GM23338 (cell line): ENCODE data around the gene MYO5B. TPM values are rescaled to one million over a fixed set of nuclear protein-coding genes. Genes with fewer than 3 reads are reported as not detected.

Source experiments
- ATAC-seq: fragments of 200-7000 bp; cut with Tn5 transposase; 3 replicates; pipeline ENCODE4 v1.9.1; 2020
- DNase-seq: peaks from one replicate; pipeline ENCODE4 v3.0.0-alpha.2; 2015; ENCODE audit warnings: low spot score
- H2AFZ ChIP-seq: fragments of 200-600 bp; sonication (generic); 2 replicates; pipeline ENCODE4 v1.8.0; 2016; ENCODE audit warnings: antibody characterized with exemption, mild to moderate bottlenecking, moderate library complexity
- H3F3A ChIP-seq: fragments of 200-600 bp; sonication (generic); replicated peaks from 2 replicates; pipeline ENCODE4 v1.8.0; 2017; ENCODE audit warnings: antibody characterized with exemption, mixed run types, low read depth
- H3K27ac ChIP-seq: fragments of 200-600 bp; sonication (generic); 2 replicates; pipeline ENCODE4 v1.6.1; 2016; ENCODE audit warnings: low read depth
- H3K27me3 ChIP-seq: fragments of 200-600 bp; sonication (generic); 2 replicates; pipeline ENCODE4 v1.8.0; 2016; ENCODE audit warnings: mild to moderate bottlenecking, mixed run types, moderate library complexity; ENCODE audit not compliant: insufficient read depth
- H3K36me3 ChIP-seq: fragments of 200-600 bp; sonication (generic); 2 replicates; pipeline ENCODE4 v1.8.0; 2016; ENCODE audit warnings: mild to moderate bottlenecking; ENCODE audit not compliant: insufficient read depth
- H3K4me1 ChIP-seq: fragments of 200-600 bp; sonication (generic); 2 replicates; pipeline ENCODE4 v1.8.0; 2016; ENCODE audit warnings: mild to moderate bottlenecking, moderate library complexity; ENCODE audit not compliant: insufficient read depth
- H3K4me2 ChIP-seq: fragments of 200-600 bp; sonication (generic); 2 replicates; pipeline ENCODE4 v1.7.1; 2017; ENCODE audit warnings: mixed run types
- H3K4me3 ChIP-seq: fragments of 200-600 bp; sonication (generic); 2 replicates; pipeline ENCODE4 v1.6.1; 2016; ENCODE audit warnings: mixed run types
- H3K79me2 ChIP-seq: fragments of 200-600 bp; sonication (generic); replicated peaks from 2 replicates; pipeline ENCODE4 v1.8.0; 2017; ENCODE audit warnings: mild to moderate bottlenecking; ENCODE audit not compliant: insufficient read depth
- H3K9me2 ChIP-seq: fragments of 200-600 bp; sonication (generic); 2 replicates; pipeline ENCODE4 v1.8.0; 2017; ENCODE audit not compliant: insufficient read depth
- H4K20me1 ChIP-seq: fragments of 200-600 bp; sonication (generic); replicated peaks from 2 replicates; pipeline ENCODE4 v1.8.0; 2017; ENCODE audit warnings: mild to moderate bottlenecking; ENCODE audit not compliant: insufficient read depth
- H3K27ac Mint-ChIP-seq: 2 replicates; pipeline ENCODE4 v1.8.0; 2020; ENCODE audit warnings: inconsistent platforms, mild to moderate bottlenecking, moderate library complexity, mixed read lengths
- H3K27me3 Mint-ChIP-seq: 3 replicates; pipeline ENCODE4 v1.8.0; 2022; ENCODE audit warnings: low read depth, mild to moderate bottlenecking, moderate library complexity, mixed read lengths, inconsistent platforms; ENCODE audit not compliant: insufficient read depth, poor library complexity
- H3K36me3 Mint-ChIP-seq: 3 replicates; pipeline ENCODE4 v1.8.0; 2021; ENCODE audit warnings: low read depth, mild to moderate bottlenecking, inconsistent platforms, moderate library complexity, mixed read lengths
- H3K4me1 Mint-ChIP-seq: 3 replicates; pipeline ENCODE4 v1.8.0; 2020; ENCODE audit warnings: mild to moderate bottlenecking, inconsistent platforms, mixed read lengths
- H3K4me3 Mint-ChIP-seq: 3 replicates; pipeline ENCODE4 v1.8.0; 2021; ENCODE audit warnings: moderate library complexity, mild to moderate bottlenecking, inconsistent platforms, mixed read lengths
- H3K9me3 Mint-ChIP-seq: 3 replicates; pipeline ENCODE4 v1.8.0; 2020; ENCODE audit warnings: moderate library complexity, mild to moderate bottlenecking, inconsistent platforms, mixed read lengths
- CREB1 ChIP-seq: fragments of 250-450 bp; sonication (Bioruptor Pico); IDR thresholded peaks from 2 replicates; pipeline ENCODE4 v1.5.0; 2020; ENCODE audit warnings: low read depth, mild to moderate bottlenecking, moderate library complexity
- EZH2 ChIP-seq: fragments of 200-600 bp; sonication (generic); IDR thresholded peaks from one replicate; pipeline ENCODE4 v1.8.0; 2017; ENCODE audit warnings: antibody characterized with exemption, mild to moderate bottlenecking, low read depth; ENCODE audit not compliant: unreplicated experiment
- EZH2phosphoT487 ChIP-seq: fragments of 200-600 bp; sonication (generic); IDR thresholded peaks from one replicate; pipeline ENCODE4 v1.8.1; 2018; ENCODE audit warnings: antibody characterized with exemption; ENCODE audit not compliant: unreplicated experiment
- JUNB ChIP-seq: IDR thresholded peaks from one replicate; pipeline ENCODE4 v1.6.1; 2016; ENCODE audit warnings: antibody characterized with exemption; ENCODE audit not compliant: unreplicated experiment
- NANOG ChIP-seq: IDR thresholded peaks from 2 replicates; pipeline ENCODE4 v1.6.1; 2016; ENCODE audit warnings: antibody characterized with exemption, borderline replicate concordance
- POLR2AphosphoS5 ChIP-seq: IDR thresholded peaks from 2 replicates; pipeline ENCODE4 v1.6.1; 2016; ENCODE audit warnings: antibody characterized with exemption, low read depth
- STAT1 ChIP-seq: IDR thresholded peaks from one replicate; pipeline ENCODE4 v1.6.1; 2016; ENCODE audit warnings: antibody characterized with exemption; ENCODE audit not compliant: unreplicated experiment
- ZNF114 ChIP-seq: fragments of 250-450 bp; sonication (Bioruptor Pico); IDR thresholded peaks from 2 replicates; pipeline ENCODE4 v1.5.0; 2020; ENCODE audit warnings: mild to moderate bottlenecking, moderate library complexity
- polyA plus RNA-seq: library from polyadenylated mRNA; unstranded; fragments of >200 nt; fragmentation: Nextera tagmentation; extraction: Ambion mirVana; gene quantifications from 2 replicates; pipeline ENCODE4 v1.2.1, GENCODE V29; 2016
- total RNA-seq: library from RNA; depleted of rRNA; stranded (reverse); fragments of >200 nt; shearing (Covaris generic); gene quantifications from 2 replicates; pipeline ENCODE4 v1.2.3, GENCODE V29; 2014
- TF ChIP-seq, protein P1 (sequence below): IDR thresholded peaks from 2 replicates; pipeline ENCODE4 v1.6.1; 2016; ENCODE audit warnings: antibody characterized with exemption
- TF ChIP-seq, protein P2 (sequence below): fragments of 250-450 bp; sonication (Bioruptor Pico); IDR thresholded peaks from 2 replicates; pipeline ENCODE4 v1.5.0; 2020; ENCODE audit warnings: mild to moderate bottlenecking, moderate library complexity
- TF ChIP-seq, protein P3 (sequence below), 2 experiments: fragments of 200-600 bp in 1 of 2; sonication (generic) in 1 of 2; conservative IDR thresholded peaks; 2 replicates each; pipeline versions ENCODE4 v1.5.1 to v1.6.1; 2016 to 2017; ENCODE audit warnings: antibody characterized with exemption in 2 of 2, low read depth in 2 of 2, mild to moderate bottlenecking in 2 of 2, moderate library complexity in 1 of 2

MYO5B gene
- total and polyA plus RNA-seq, 2 experiments from 2014 or later, result 3.2 to 19.1 TPM

DNA sequence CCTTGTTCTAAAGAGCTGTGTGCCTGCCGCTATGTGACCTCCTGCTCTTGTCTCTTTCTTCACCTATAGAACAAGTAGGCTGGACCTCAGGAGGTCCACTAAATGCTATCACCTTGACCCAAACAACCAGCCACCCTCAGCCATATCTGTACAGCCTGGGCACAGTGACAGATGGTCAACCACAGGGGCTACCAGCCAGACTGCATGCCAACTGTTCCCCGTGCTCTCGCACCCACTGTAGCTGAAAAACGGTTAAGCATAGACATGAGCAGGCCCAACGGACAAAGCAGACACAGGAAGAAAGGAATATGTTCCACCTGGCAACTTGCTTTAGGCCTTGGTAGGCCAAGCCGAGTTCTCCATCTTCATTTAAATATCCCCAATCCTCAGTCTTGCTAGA lies 338.5 kb downstream of the MYO5B start:
- H3F3A ChIP-seq, result no peaks in the 10 kb centered on the region
- H3K27me3 Mint-ChIP-seq, result peaks cover 3% of the 10 kb centered on the region
- no peaks in the 10 kb centered on the region for H3K79me2 ChIP-seq
- no peak overlapping the region for H3K4me2 ChIP-seq
- no peak overlapping the region; the same call in 1 of the 2 replicates for H3K27ac Mint-ChIP-seq
- H3K4me1 ChIP-seq, result peaks cover 9% of the 10 kb centered on the region
- no peaks in the 10 kb centered on the region for H4K20me1 ChIP-seq
- no peaks in the 10 kb centered on the region for H3K36me3 Mint-ChIP-seq
- H3K27me3 ChIP-seq, result no peaks in the 10 kb centered on the region
- H3K9me3 Mint-ChIP-seq, result no peaks in the 10 kb centered on the region
- no peak overlapping the region for H2AFZ ChIP-seq
- no peaks in the 10 kb centered on the region for H3K9me2 ChIP-seq
- H3K4me1 Mint-ChIP-seq, result peaks cover 10% of the 10 kb centered on the region; the same call in 2 of the 3 replicates
- H3K36me3 ChIP-seq, result no peaks in the 10 kb centered on the region
- ATAC-seq, result no peak
- H3K4me3 ChIP-seq, result no peak overlapping the region
- TF ChIP-seq EZH2, result no peak
- no peak for TF ChIP-seq CREB1 (CRISPR knock-in tag)
- TF ChIP-seq, protein P1, sequence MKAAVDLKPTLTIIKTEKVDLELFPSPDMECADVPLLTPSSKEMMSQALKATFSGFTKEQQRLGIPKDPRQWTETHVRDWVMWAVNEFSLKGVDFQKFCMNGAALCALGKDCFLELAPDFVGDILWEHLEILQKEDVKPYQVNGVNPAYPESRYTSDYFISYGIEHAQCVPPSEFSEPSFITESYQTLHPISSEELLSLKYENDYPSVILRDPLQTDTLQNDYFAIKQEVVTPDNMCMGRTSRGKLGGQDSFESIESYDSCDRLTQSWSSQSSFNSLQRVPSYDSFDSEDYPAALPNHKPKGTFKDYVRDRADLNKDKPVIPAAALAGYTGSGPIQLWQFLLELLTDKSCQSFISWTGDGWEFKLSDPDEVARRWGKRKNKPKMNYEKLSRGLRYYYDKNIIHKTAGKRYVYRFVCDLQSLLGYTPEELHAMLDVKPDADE, result no peak
- TF ChIP-seq POLR2AphosphoS5, result no peak
- H3K27ac ChIP-seq, result no peak overlapping the region
- DNase-seq, result no peak
- no peak overlapping the region for H3K4me3 Mint-ChIP-seq

DNA sequence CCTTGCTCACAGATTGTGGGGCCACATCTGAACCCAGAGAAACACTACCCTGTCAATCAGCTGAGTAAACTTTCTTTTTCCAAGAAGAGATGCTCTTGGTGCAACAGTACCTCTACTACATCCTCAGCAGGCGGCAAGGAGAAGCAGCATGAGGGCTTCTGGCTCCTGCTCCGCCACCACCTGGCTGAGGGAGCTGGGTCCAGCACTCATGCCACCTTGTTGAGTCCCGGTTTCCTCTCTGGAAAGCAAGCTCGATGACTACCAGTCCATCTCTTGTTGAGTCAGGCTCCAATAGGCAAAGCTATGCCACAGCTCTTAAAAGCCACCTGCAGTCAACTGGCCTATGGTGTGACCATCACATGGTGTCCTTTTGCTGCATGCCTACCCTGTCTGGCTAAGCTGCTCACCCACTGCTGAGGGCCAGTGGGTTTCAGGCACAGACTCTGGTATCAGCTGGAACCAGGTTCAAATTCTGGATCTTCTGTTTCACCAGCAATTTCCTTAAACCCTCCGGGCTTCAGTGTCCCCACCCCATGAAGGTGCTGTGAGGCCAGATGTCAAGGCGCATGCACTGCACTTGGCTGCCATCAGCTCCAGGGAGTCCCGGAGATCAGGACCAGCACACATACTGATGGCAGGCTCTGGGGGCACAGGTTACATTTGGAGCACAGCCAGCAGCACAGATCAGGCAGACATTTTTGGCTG lies 339.1 kb downstream of the MYO5B start:
- peaks cover 10% of the 10 kb centered on the region; the same call in 2 of the 3 replicates for H3K4me1 Mint-ChIP-seq
- H3K79me2 ChIP-seq, result no peaks in the 10 kb centered on the region
- H3K27ac ChIP-seq, result no peak overlapping the region
- H3K36me3 Mint-ChIP-seq, result no peaks in the 10 kb centered on the region
- no peak overlapping the region for H3K4me2 ChIP-seq
- H3K4me3 Mint-ChIP-seq, result no peak overlapping the region
- H4K20me1 ChIP-seq, result no peaks in the 10 kb centered on the region
- H3K9me3 Mint-ChIP-seq, result no peaks in the 10 kb centered on the region
- no peaks in the 10 kb centered on the region for H3F3A ChIP-seq
- peaks cover 3% of the 10 kb centered on the region for H3K27me3 Mint-ChIP-seq
- DNase-seq, result no peak
- H3K27me3 ChIP-seq, result no peaks in the 10 kb centered on the region
- H2AFZ ChIP-seq, result no peak overlapping the region
- no peaks in the 10 kb centered on the region for H3K36me3 ChIP-seq
- no peak overlapping the region for H3K4me3 ChIP-seq
- no peak overlapping the region for H3K27ac Mint-ChIP-seq
- no peak for ATAC-seq
- no peaks in the 10 kb centered on the region for H3K9me2 ChIP-seq
- peaks cover 9% of the 10 kb centered on the region for H3K4me1 ChIP-seq
- TF ChIP-seq EZH2phosphoT487, result no peak
- no peak for TF ChIP-seq ZNF114
- TF ChIP-seq, protein P1, result no peak
- TF ChIP-seq NANOG, result no peak
- no peak for TF ChIP-seq JUNB
- no peak for TF ChIP-seq POLR2AphosphoS5
- no peak for TF ChIP-seq STAT1
- TF ChIP-seq EZH2, result no peak
- TF ChIP-seq, protein P2, sequence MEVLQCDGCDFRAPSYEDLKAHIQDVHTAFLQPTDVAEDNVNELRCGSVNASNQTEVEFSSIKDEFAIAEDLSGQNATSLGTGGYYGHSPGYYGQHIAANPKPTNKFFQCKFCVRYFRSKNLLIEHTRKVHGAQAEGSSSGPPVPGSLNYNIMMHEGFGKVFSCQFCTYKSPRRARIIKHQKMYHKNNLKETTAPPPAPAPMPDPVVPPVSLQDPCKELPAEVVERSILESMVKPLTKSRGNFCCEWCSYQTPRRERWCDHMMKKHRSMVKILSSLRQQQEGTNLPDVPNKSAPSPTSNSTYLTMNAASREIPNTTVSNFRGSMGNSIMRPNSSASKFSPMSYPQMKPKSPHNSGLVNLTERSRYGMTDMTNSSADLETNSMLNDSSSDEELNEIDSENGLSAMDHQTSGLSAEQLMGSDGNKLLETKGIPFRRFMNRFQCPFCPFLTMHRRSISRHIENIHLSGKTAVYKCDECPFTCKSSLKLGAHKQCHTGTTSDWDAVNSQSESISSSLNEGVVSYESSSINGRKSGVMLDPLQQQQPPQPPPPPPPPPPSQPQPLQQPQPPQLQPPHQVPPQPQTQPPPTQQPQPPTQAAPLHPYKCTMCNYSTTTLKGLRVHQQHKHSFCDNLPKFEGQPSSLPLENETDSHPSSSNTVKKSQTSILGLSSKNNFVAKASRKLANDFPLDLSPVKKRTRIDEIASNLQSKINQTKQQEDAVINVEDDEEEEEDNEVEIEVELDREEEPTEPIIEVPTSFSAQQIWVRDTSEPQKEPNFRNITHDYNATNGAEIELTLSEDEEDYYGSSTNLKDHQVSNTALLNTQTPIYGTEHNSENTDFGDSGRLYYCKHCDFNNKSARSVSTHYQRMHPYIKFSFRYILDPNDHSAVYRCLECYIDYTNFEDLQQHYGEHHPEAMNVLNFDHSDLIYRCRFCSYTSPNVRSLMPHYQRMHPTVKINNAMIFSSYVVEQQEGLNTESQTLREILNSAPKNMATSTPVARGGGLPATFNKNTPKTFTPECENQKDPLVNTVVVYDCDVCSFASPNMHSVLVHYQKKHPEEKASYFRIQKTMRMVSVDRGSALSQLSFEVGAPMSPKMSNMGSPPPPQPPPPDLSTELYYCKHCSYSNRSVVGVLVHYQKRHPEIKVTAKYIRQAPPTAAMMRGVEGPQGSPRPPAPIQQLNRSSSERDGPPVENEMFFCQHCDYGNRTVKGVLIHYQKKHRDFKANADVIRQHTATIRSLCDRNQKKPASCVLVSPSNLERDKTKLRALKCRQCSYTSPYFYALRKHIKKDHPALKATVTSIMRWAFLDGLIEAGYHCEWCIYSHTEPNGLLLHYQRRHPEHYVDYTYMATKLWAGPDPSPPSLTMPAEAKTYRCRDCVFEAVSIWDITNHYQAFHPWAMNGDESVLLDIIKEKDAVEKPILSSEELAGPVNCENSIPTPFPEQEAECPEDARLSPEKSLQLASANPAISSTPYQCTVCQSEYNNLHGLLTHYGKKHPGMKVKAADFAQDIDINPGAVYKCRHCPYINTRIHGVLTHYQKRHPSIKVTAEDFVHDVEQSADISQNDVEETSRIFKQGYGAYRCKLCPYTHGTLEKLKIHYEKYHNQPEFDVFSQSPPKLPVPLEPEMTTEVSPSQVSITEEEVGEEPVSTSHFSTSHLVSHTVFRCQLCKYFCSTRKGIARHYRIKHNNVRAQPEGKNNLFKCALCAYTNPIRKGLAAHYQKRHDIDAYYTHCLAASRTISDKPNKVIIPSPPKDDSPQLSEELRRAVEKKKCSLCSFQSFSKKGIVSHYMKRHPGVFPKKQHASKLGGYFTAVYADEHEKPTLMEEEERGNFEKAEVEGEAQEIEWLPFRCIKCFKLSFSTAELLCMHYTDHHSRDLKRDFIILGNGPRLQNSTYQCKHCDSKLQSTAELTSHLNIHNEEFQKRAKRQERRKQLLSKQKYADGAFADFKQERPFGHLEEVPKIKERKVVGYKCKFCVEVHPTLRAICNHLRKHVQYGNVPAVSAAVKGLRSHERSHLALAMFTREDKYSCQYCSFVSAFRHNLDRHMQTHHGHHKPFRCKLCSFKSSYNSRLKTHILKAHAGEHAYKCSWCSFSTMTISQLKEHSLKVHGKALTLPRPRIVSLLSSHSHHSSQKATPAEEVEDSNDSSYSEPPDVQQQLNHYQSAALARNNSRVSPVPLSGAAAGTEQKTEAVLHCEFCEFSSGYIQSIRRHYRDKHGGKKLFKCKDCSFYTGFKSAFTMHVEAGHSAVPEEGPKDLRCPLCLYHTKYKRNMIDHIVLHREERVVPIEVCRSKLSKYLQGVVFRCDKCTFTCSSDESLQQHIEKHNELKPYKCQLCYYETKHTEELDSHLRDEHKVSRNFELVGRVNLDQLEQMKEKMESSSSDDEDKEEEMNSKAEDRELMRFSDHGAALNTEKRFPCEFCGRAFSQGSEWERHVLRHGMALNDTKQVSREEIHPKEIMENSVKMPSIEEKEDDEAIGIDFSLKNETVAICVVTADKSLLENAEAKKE (CRISPR knock-in tag), result no peak
- TF ChIP-seq, protein P3, sequence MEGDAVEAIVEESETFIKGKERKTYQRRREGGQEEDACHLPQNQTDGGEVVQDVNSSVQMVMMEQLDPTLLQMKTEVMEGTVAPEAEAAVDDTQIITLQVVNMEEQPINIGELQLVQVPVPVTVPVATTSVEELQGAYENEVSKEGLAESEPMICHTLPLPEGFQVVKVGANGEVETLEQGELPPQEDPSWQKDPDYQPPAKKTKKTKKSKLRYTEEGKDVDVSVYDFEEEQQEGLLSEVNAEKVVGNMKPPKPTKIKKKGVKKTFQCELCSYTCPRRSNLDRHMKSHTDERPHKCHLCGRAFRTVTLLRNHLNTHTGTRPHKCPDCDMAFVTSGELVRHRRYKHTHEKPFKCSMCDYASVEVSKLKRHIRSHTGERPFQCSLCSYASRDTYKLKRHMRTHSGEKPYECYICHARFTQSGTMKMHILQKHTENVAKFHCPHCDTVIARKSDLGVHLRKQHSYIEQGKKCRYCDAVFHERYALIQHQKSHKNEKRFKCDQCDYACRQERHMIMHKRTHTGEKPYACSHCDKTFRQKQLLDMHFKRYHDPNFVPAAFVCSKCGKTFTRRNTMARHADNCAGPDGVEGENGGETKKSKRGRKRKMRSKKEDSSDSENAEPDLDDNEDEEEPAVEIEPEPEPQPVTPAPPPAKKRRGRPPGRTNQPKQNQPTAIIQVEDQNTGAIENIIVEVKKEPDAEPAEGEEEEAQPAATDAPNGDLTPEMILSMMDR (conservative IDR thresholded peaks at IDR 0.05; ENCODE audit: low read depth in 2 of 2), result no peak
